NT2/D1 (cell line): ENCODE results near the gene UPP1.

Experiments used
- YY1 ChIP-seq: IDR thresholded peaks from 2 replicates; pipeline ENCODE4 v1.6.1; 2011; ENCODE audit not compliant: insufficient read length, insufficient read depth
- ZNF274 ChIP-seq: IDR thresholded peaks from 2 replicates; pipeline ENCODE4 v1.6.1; 2011; ENCODE audit warnings: mild to moderate bottlenecking, low read depth, low read length

- no peak for TF ChIP-seq YY1
- no peak for TF ChIP-seq ZNF274
These were observed 7.2 kb downstream of the UPP1 start for GRCh38 chr7:48096273-48096672.
